Kidney tubule cell (primary cell): Measurements from ENCODE around the gene QRFP.

Source experiments
- DNase-seq: peaks from one replicate; pipeline ENCODE4 v3.0.0-alpha.2; 2018; ENCODE audit warnings: low spot score

The QRFP gene

GRCh38 chr9:130904070-130905044, 7.7 kb upstream of the QRFP start:
- DNase-seq = no peak

GRCh38 chr9:130903194-130904069, 6.8 kb upstream of the QRFP start:
- DNase-seq = no peak

- no peak for DNase-seq
These were observed 5.9 kb upstream of the QRFP start for GRCh38 chr9:130902204-130903185.

GRCh38 chr9:130901498-130902203, 5.0 kb upstream of the QRFP start:
- DNase-seq = peak; percentile 25

- DNase-seq = no peak
These were observed 4.3 kb upstream of the QRFP start for GRCh38 chr9:130900701-130901497.

- no peak for DNase-seq
These were observed 2.6 kb upstream of the QRFP start for GRCh38 chr9:130899051-130899748.

- no peak for DNase-seq
These were observed 1.9 kb upstream of the QRFP start for GRCh38 chr9:130898552-130898852.

- no peak for DNase-seq
These were observed 1.4 kb upstream of the QRFP start for GRCh38 chr9:130897848-130898551.

GRCh38 chr9:130897105-130897751, 616 bp upstream of the QRFP start:
- DNase-seq = no peak

GRCh38 chr9:130895481-130896232, 955 bp downstream of the QRFP start:
- no peak for DNase-seq

- DNase-seq = no peak
These were observed 1.6 kb downstream of the QRFP start for GRCh38 chr9:130895038-130895437.

- no peak for DNase-seq
These were observed 2.1 kb downstream of the QRFP start for GRCh38 chr9:130894546-130894945.

GRCh38 chr9:130893341-130894101, 3.1 kb downstream of the QRFP start:
- DNase-seq = no peak

GRCh38 chr9:130892477-130893304, 3.9 kb downstream of the QRFP start:
- DNase-seq = no peak

GRCh38 chr9:130891688-130892476, 4.7 kb downstream of the QRFP start:
- DNase-seq = no peak
